GM18858 (cell line): ENCODE results near the gene USP12.

Experiments
- ATAC-seq: cut with Tn5 transposase; IDR thresholded peaks from one replicate; pipeline ENCODE4 v1.9.1; 2021; ENCODE audit not compliant: unreplicated experiment

USP12 gene

DNA sequence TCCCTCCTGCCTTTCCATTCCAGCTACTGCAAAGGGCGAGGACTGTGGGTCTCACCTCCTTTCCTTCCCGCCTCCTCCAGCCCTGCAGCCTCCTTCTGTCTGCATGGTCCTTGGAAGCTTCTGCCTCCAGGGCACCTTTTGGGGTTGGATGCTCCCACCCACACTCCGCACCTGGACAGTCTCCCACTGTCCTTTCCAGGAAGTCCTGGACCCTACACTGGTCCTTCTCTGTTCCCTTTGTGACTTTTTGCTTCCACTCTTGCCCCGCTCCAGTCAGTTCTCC is 130.8 kb downstream of the USP12 start:
- no peak for ATAC-seq

DNA sequence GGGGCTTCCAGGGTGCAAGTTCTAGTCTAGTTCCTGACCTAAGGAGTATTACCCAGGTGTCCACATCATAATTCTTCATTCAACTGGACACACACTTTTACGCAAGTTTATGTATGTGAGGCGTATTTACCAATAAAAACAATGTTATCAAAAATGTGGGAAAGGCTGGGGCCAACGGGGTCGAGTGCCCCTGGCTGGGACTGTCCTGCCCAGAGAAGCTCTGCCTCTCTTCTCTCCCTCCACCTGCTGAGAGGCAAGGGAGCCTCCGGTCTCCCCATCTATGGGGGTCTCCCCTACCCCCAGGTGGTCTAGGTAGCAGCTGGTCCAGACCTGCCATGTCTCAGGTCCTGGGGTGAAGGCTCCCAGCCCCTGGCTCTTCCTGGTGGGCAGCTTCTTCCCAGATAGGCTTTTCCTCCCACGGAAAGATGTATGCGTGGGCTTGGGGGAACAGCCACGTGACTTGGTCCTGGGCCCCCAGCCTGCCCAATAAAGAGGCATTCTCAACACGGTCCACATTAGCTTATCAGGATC is 132.4 kb downstream of the USP12 start:
- ATAC-seq = no peak

DNA sequence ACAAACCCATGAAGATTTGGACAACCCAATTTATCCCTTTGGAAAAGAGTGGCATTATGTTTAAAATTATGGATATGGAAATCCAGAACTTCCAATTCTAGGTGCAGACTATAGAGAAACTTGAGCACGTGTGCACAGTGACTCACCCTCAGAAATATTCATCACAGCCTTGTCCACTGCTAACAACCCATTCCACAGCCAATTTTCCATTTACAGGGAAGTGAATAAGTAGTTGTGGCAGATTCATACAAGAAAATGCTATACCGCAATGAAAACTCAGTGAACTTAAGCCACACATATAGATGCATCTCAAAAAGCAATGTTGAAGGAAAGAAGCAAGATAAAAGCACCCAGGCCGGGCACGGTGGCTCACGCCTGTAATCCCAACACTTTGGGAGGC is 133.3 kb downstream of the USP12 start:
- no peak for ATAC-seq

DNA sequence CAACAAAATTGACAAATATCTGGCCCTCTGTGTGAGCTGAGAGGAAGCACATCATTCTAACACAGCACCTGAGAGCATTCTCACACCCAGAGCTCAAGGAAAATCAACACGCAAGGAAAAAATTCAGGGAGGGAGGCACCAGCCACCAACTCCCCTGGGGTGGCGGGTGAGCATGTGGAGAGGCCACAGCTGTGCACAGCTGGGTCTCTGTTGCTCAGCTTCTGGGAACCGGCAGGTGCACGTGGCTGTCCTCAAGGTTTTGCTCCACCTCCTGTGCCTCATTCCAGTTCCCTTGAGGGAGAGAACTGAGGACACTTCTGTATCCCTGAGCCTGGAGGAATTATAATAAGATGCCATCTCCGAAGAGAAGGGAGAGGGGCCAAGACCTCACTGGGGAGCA is 134.0 kb downstream of the USP12 start:
- no peak for ATAC-seq

DNA sequence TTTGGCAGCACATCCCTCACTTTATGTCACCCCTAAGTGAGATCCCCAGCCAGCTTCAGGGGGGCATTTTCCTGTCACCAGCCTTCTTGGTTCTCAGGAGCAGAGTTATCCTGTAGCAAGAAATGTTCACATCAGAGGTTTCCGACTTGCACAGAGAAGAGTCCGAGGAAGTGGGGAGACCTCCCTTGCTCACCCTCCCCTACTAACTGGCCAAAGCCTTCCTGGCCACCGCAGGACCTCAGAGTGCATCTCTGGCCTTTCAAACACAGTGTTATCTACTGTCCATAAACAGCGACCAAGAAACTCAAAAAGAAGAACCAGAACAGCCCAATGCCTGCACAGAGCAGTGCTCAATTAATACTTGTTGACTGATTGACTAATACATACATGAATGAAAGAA is 134.4 kb downstream of the USP12 start:
- no peak for ATAC-seq

DNA sequence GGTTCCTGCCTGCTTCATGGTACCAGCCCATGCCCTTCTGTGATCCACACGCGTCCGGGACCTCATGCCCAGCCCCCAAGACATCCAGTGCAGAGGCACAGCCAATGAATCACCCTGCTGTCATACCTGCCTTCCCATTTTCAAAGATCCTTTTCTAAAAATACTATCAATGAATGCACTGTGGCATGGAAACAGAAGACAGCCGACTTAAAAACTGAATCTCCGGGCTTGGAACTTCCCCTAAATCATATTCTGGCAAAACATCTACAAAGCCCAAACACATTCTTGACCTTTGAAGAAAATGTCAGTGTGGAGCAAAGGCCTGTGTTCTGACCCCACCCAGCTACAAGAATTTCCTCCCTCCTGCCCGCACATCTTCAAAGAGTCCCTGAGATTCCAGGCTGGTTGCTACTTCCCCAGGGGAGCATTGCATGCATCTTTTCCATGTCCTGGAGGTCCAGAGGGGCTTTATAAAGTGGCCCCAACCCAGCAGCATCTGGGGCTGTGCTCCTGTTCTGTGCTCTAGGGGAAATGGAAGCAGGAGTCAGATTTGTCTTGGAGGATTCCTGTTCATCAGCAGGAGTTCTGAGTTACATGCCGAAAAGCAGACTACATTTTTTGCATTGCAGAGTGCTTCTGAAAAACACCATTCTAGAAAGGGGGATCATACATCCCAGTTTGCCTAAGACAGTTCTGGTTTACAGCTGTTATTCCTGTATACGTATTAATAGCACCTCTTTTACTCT is 135.2 kb downstream of the USP12 start:
- no peak for ATAC-seq

DNA sequence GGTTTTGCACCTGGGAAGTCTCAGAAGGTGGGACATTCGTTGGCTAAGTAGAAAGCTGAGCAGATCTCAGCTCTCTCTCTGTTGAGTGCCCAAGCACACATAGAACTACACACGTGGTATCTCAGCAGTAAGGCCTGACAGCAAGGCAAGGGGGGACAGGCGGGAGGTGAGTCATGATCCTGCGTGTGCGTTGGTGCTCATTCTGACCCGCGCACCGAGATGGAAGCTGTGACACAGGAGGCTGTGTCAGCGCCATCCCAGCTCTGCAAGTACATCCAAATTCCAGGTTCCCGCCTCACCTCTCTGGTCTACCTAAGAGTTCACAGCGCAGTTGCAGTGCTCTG is 135.7 kb downstream of the USP12 start:
- no peak for ATAC-seq

DNA sequence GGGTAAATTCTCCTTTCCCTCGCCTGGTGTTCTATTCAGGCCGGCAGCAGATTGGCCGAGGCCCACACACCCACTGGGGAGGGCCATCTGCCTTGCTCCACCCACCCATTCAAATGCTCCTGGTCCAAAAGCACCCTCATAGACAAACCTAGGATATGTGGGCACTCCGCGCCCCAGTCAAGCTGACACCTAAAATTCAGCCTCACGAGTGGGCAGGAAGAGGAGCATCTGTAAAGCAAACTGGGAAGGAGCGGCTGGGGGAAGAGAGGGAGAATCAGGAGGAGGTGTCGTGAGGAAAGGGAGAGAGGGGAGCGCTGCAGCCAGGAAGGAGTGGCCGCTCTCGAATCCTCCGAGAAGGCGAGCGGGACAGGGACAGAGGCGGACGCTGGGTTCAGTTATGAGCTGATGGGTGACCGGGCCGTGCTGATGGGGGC is 136.9 kb downstream of the USP12 start:
- no peak for ATAC-seq

DNA sequence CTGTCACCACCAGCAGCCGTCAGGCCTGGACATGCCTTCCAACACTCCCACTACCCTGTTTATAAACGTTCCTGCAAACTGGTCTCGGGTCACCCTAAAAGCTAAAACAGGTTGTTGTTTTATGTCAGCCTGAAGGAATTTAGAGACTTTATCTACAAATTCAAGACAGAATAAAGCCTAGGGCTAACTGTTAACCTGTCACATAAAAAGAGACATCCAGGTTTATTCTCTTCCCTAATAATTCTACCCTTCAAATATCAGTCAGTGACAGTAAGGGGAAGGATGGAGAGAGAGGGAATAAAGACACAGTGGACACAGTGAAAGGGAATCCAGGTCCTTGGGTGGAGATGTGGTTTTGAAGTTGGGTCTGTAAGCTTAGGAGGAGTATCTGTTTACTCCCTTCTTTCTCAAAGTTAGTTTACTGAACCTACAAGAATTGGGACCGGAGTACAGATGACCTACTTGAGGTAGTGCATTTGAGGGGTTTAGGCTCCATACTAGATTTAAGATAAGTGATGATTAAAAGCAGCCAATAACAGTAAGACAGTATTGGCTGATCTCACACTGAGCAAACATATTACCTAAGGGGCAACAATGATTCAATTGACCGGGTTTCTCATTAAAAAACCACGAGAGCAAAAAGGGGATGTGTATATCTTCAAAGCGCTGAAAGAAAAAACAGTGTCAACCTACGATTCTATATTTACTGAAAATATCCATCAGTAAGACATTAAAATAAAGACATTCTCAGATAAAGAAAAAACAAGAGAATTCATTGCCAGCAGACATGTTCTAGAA is 142.7 kb downstream of the USP12 start:
- no peak for ATAC-seq

DNA sequence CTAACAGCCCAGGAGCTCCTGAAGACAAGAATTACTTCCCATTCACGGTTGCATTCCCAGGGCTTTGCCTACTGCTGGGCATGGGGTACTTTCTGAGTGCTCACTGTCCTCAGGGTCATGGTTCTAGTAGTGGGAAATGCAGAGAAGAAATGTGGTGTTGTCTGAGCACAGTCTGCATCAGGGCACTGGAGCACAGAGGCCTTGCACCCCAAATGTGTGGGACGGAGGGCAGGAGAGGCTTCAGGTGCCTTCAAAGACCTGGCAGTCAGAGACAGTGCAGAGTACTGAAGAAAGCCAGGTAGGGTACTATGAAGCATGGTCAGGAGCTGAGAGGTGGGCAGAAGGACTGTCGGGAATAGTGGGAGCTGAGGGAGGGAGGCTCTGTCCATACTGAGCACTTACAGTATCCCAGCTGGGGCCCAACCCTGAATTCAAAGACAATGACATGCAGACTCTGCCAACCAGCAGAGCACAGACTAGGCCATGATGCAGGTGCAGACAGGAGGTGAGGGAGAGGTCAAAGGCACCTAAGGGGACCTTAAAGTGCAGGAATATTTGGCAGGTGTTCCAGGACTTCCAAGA is 144.4 kb downstream of the USP12 start:
- ATAC-seq = no peak

DNA sequence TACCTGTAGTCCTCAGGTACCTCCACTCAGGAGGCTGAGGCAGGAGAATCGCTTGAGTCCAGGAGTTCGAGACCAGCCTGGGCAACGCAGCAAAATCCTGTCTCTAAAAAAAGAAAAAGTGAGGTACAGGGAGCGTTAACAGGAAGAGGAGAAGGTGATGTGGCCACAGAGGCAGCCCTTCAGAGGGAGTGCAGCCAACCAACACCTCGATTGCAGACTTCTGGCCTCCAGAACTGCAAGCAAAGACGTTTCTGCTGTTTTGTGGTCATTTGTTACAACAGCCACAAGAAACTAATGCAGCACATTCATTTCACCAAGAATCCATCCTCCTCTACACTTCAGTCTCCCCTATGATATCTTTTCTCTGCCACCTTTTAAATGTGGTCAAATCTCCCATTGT is 145.2 kb downstream of the USP12 start:
- no peak for ATAC-seq

DNA sequence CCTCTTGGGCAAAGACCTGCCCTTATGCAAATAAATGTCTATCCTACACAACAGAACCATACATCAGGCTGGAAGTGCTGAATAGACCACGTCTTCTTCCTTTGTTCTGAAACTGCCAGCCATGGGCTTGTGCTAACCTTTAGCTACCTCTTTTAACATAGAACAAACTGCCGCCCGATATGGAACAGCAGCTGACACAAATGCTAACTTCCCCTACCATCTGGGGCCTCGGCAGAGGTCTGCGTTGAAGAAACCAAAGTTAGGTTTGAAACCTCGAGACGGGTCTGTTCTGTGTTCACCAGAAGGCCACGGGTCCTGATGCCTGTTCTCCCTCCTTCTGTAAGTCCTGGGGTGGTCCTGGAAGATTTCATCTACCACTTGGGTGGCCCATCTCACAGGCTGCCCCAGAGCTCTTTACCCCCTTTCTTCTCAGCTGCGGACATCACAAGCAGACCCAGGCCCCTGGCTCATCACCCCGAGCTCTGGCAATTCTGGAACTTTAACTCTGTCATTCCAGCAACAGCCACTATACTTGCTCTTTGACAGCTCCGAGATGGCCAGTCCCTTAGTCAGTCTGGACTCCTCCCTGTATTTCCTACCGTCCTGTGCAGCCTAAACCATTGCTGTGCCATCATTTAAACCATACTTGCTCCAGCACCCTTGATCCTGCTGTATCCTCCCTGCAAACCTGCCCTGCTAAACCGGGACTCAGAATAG is 146.7 kb downstream of the USP12 start:
- no peak for ATAC-seq

DNA sequence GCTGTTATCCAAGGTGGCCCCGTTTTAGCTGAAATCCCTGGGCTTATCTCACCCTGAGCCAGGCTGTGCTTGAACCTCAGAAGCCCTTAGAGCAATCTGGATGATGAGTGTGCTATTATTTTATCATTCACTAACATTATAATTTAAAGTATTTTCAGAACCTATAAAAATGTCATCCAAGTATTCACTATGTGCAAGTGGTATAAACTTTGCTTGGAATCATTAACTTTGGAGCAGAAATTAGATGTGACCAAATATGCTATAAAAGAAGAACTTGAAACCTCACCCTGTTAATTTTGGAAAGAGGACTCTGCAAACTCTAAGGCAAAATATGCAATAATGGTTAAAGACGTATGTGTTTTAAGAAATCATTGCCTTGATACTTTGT is 147.5 kb downstream of the USP12 start:
- no peak for ATAC-seq

DNA sequence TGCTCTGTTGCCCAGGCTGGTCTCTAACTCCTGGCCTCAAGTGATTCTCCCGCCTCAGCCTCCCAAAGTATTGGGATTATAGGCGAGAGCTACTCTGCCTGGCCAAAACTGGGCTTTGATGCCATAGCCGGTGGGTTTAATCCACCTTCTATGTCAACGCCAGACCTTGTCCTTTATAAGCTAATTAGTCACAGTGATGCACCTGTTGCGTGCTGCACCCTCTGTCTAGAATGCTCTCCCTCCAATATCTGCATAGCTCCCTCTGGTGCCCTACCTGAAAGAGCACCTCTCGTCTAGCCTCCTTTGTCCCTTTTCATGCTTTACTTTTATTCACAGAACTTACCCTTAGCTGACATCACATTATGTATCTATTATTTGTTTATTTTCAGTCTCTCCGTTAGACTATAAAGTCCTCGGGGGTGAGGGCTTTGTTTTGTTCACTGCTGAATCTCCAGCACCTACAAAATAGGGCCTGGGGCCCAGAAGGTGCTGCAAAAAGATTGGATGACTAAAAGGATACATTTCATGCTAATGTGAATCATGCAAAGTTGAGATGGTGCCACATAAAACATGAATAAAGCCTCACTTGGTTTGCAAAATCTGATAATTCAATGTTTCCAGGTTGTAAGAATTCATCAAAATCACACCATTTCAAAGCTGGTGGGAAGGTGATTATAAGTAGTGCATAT is 148.1 kb downstream of the USP12 start:
- no peak for ATAC-seq

DNA sequence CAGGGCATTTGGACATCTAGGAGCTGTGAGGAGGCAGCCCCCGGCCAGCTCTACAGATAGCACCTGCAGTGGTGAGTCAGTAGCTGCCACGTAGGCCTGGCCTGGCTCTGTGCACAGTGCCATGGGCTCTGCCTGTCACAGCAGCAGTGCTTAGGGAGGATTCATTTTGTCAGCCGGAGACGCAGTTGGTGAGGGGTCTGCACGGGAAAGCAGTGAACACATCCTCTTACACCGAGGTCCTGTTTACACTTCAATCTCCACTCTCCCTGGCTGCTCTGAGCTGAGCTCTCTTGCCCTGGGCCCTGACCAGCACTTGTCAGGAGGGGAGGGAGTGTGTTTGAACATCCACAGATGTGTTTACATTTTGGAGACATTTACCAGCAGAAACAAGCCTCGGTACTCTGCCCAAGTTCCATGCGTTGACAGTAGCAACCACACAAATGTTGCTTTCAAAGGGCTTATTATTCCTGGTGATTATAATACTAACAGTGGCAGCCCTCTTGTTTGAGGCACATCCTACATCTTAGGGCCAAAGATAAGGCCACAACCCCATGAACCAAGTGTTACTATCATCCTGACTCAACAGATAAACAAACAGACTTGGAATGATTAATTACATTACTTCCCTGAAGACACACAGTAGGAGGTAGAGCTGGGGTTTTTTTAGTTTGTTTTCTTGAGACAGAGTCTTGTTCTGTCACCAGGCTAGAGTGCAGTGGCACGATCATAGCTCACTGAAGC is 148.9 kb downstream of the USP12 start:
- no peak for ATAC-seq

DNA sequence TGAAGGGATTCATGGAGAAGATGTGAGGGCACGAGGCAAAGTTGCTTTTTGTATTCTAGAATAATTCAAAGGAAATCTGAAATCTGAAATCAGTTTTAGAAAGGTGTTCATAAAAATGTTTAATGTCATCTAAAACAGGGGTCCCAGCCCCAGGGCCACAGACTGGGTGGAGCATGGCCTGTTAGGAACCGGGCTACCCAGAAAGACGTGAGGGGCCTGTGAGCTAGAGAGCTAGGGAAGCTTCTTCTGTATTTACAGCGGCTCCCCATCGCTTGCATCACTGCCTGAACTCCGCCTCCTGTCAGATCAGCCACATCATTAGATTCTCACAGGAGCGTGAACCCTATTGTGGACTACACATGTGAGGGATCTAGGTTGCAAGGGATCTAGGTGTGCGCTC is 151.2 kb downstream of the USP12 start:
- no peak for ATAC-seq

DNA sequence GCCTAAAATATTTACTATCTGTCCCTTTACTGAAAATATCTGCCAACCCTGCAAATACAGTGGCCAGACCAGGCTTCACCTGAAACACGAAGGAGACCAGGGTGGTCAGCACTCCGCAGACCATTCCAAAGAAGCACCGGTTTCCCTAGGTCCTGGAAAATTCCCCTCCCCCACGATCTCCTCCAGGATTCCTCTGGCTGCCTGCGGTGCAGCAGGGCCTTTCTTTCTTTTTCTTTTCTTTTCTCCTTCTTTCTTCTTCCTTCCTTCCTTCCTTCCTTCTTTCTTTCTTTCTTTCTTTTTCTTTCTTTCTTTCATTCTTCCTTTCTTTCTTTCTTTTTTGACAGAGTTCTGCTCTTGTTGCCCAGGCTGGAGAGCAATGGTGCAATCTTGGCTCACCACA is 152.7 kb downstream of the USP12 start:
- no peak for ATAC-seq

DNA sequence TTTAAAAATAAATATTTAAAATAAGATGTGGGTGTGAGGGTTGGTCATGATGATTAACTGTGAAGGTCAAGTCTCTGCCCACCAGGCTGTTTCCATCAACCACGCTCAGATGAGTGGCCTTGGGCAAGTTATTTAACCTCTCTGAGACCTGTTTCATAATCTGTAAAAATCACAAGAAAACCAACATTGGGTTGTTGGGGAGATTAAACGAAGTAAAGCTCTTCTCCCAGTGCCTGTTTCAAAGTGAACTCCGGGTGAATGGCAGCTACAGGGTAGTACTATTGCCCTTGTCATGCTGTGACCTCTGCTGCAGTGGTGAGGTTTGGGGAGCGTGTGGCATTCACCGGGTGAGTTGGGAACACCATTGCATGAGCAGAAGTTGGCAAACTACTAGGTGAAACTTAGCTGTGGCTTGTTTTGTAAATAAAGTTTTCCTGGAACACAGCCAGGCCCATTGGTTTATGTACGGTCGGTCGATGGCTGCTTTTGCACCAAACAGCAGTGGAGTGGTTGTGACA is 153.2 kb downstream of the USP12 start:
- ATAC-seq = no peak

DNA sequence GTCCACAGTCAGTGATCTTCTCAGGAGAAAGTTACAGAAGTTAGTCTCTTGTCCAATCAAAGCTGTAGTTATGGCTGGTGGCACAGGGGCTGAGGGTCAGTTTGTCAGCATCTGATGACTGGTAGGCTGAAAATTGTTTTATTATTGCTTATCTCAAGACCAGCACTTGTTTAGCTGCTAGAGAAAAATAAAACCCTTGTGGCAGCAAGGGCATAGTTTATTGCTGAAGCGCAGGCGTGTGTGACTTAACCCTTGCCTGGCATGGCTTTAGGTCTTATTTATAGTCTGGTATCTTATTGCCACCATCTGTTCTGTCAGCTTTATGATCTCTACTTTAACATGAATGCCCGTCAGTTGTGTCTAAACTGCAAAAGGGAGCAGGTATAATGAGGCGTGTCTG is 154.7 kb downstream of the USP12 start:
- ATAC-seq = no peak
